ENCODE data around the gene ARIH2. TPM values are rescaled to one million over a fixed set of nuclear protein-coding genes. Genes with fewer than 3 reads are reported as not detected.
A peak's percentile ranks its signal among the peaks of the same experiment; 100 is the strongest.

ARIH2 gene
- total RNA-seq, 1 experiment from 2014 or later: 76.8 TPM

DNA sequence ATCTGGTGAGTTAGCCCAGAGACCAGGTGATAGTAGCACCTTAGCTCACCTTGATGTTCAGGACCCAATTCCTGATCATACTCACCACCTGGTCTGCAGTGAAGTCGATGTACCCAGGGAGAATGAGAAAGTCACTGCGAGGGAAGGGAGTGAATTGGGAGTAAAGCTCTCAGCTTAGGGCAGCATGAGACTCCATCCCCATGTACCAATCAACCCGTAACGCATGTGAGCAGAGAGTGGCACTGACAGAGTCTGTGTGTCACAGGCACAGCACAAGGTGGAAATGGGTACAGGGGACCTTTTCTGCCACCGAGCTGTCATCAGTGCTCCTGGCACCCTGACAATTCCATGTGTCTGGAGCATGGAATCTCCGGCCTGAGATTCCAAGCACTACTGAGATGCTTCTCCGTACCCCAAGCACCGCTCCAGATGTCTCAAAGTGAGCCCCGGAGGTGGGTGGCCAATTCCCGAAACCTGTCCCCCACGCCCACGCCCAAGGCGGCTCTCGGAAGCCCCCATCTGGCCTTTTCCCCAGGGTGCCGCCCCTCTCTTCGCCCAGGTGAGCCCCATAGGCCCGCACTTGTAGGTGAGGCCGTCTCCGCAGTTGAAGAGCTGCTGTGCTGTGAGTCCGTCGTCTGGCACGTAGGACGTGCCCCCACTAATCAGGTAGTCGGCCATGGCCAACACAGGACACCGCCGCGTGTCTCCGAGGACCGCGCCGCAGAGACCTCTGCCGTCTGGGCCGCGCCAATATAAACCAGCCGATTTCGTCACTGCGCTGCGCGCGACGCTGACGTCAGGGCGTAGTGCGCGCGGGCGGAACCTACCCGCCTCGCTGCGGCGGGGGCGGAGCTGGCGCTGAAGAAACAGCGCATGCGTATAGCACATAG, 110.3 kb downstream of the ARIH2 start, which contains the start of gene IMPDH2:
IMPDH2 (minus strand) TSS at position 726 of the 890 bp plus-strand sequence; CDS start at position 678, 48 bp downstream.
- intact Hi-C loops (cut with micrococcal nuclease; ENCODE audit: unreplicated experiment): no loop called here
- ChIA-PET CTCF (no interaction called here), POLR2A (ENCODE audit: low non-redundant PET) (interaction anchor here (0.5 to 0.6 kb wide), 3 partner anchors 9 to 441 kb away, joined by 3 to 13 read pairs (median 4); partner anchors contain the start of gene DAG1)
- Histone ChIP-seq H3K36me3 (ENCODE audit: insufficient read depth, low read length, poor library complexity, severe bottlenecking) (peaks cover 36% of the 10 kb centered on the region), H3K27ac (ENCODE audit: low read depth, low read length, poor library complexity, severe bottlenecking) (peak within 1 kb of the TSS; percentile 88), H3K4me1 (ENCODE audit: insufficient read depth, low read length, poor library complexity, severe bottlenecking) (peaks cover 6% of the 10 kb centered on the region), H3K4me3 (ENCODE audit: low read depth, low read length, poor library complexity, severe bottlenecking) (peak within 1 kb of the TSS; percentile 66), H3K27me3 (replicated peaks; ENCODE audit: insufficient read depth, low read depth, low read length, poor library complexity) (no peaks in the 10 kb centered on the region), H3K9me3 (ENCODE audit: low read depth, low read length, poor library complexity, severe bottlenecking) (no peaks in the 10 kb centered on the region)
- BruUV-seq (replicated peaks): TSS peak; percentile 55
- TF ChIP-seq, protein P1, sequence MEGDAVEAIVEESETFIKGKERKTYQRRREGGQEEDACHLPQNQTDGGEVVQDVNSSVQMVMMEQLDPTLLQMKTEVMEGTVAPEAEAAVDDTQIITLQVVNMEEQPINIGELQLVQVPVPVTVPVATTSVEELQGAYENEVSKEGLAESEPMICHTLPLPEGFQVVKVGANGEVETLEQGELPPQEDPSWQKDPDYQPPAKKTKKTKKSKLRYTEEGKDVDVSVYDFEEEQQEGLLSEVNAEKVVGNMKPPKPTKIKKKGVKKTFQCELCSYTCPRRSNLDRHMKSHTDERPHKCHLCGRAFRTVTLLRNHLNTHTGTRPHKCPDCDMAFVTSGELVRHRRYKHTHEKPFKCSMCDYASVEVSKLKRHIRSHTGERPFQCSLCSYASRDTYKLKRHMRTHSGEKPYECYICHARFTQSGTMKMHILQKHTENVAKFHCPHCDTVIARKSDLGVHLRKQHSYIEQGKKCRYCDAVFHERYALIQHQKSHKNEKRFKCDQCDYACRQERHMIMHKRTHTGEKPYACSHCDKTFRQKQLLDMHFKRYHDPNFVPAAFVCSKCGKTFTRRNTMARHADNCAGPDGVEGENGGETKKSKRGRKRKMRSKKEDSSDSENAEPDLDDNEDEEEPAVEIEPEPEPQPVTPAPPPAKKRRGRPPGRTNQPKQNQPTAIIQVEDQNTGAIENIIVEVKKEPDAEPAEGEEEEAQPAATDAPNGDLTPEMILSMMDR (conservative IDR thresholded peaks at IDR 0.05; ENCODE audit: low read depth, low read length): no peak
- no peak for TF ChIP-seq EZH2 (IDR thresholded peaks at IDR 0.05; ENCODE audit: borderline replicate concordance, low read depth, low read length, poor library complexity, severe bottlenecking)
- peak; percentile 86 for DNase-seq (ENCODE audit: low spot score)

DNA sequence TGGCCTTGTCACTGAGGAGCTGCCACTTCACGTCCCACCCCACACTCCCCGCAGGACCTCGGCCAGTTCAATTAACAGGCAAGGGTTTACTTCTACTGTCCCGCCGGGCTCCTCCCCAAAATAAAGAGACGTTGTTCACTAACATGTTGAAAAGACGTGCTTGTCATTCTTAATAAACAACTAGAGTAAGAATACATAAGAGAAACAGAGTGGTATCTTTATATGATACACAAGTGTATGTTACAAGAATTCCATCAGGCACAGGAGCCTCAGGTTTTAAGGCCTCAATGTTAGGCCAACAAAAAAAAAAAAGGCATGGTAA, 110.9 kb downstream of the ARIH2 start:
- Histone ChIP-seq H3K4me3 (ENCODE audit: low read depth, low read length, poor library complexity, severe bottlenecking) (peak overlapping the region; percentile 66), H3K27ac (ENCODE audit: low read depth, low read length, poor library complexity, severe bottlenecking) (peak overlapping the region; percentile 88), H3K27me3 (replicated peaks; ENCODE audit: insufficient read depth, low read depth, low read length, poor library complexity) (no peaks in the 10 kb centered on the region), H3K9me3 (ENCODE audit: low read depth, low read length, poor library complexity, severe bottlenecking) (no peaks in the 10 kb centered on the region), H3K4me1 (ENCODE audit: insufficient read depth, low read length, poor library complexity, severe bottlenecking) (peaks cover 6% of the 10 kb centered on the region), H3K36me3 (ENCODE audit: insufficient read depth, low read length, poor library complexity, severe bottlenecking) (peaks cover 34% of the 10 kb centered on the region)
- ChIA-PET CTCF (no interaction called here), POLR2A (ENCODE audit: low non-redundant PET) (interaction anchor here (0.5 to 0.6 kb wide), 2 partner anchors 9 to 441 kb away, joined by 4 to 13 read pairs; partner anchors contain the start of gene DAG1)
- no peak for DNase-seq (ENCODE audit: low spot score)
- TF ChIP-seq, protein P1 (conservative IDR thresholded peaks at IDR 0.05; ENCODE audit: low read depth, low read length): no peak
- TF ChIP-seq EZH2 (IDR thresholded peaks at IDR 0.05; ENCODE audit: borderline replicate concordance, low read depth, low read length, poor library complexity, severe bottlenecking): no peak
- no TSS peak for BruUV-seq (replicated peaks)
- intact Hi-C loops (cut with micrococcal nuclease; ENCODE audit: unreplicated experiment): no loop called here

DNA sequence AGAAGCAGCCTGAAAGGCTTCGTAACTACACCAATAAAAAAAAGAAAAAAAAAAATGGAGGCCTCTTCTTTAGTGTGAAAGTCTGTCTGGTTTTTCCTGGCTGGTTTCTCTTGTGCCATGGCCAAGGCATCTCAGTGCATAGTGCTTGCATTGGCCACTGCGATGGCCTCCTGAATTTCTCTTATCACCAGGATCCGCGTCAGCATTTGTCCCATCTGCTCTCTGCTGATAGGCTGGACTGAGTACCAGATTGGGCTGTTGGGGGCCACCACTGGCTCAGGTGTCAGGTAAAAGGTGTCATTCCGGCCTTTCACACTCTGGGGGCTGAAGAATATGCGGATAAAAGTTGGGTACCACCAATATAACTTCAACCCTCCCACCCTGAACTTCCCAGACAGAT, 111.7 kb downstream of the ARIH2 start:
- H3K4me1 ChIP-seq (ENCODE audit: insufficient read depth, low read length, poor library complexity, severe bottlenecking): peaks cover 6% of the 10 kb centered on the region
- peaks cover 26% of the 10 kb centered on the region for H3K36me3 ChIP-seq (ENCODE audit: insufficient read depth, low read length, poor library complexity, severe bottlenecking)
- ChIA-PET CTCF (no interaction called here), POLR2A (ENCODE audit: low non-redundant PET) (no interaction called here)
- no peak for DNase-seq (ENCODE audit: low spot score)
- no peak for TF ChIP-seq EZH2 (IDR thresholded peaks at IDR 0.05; ENCODE audit: borderline replicate concordance, low read depth, low read length, poor library complexity, severe bottlenecking)
- TF ChIP-seq, protein P1 (conservative IDR thresholded peaks at IDR 0.05; ENCODE audit: low read depth, low read length): no peak
- no peak overlapping the region for H3K27ac ChIP-seq (ENCODE audit: low read depth, low read length, poor library complexity, severe bottlenecking)
- intact Hi-C loops (cut with micrococcal nuclease; ENCODE audit: unreplicated experiment): no loop called here
- no peaks in the 10 kb centered on the region for H3K27me3 ChIP-seq (replicated peaks; ENCODE audit: insufficient read depth, low read depth, low read length, poor library complexity)
- no peak overlapping the region for H3K4me3 ChIP-seq (ENCODE audit: low read depth, low read length, poor library complexity, severe bottlenecking)
- no peaks in the 10 kb centered on the region for H3K9me3 ChIP-seq (ENCODE audit: low read depth, low read length, poor library complexity, severe bottlenecking)
- no TSS peak for BruUV-seq (replicated peaks)
